Limb (tissue), 2 donors: Measurements from ENCODE around the gene SPINK4.
A peak's percentile ranks its signal among the peaks of the same experiment; 100 is the strongest.

Source experiments
- DNase-seq, 2 donors: peaks; one replicate each; pipeline ENCODE4 v3.0.0-alpha.2; 2016; ENCODE audit errors: extremely low spot score in 2 of 2

The SPINK4 gene, protein sequence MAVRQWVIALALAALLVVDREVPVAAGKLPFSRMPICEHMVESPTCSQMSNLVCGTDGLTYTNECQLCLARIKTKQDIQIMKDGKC

DNA sequence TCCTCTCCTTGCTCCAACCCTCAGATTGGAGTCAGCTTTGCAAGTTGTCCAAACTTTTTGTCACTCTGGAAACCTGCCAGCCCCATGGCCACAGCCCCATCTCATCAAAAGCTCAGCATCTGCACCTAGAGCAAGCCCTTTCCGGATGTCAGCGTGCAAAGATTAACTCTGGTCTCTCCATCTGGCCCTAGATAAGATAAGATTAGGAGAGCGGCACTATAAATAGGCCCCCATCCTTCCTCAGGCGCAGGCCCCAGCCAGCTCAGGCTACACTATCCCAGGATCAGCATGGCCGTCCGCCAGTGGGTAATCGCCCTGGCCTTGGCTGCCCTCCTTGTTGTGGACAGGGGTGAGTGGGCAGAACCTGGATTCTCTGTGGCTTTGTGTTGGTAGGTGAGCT is at the start of gene SPINK4:
SPINK4 (plus strand) TSS at position 247 of the 400 bp plus-strand sequence; CDS start at position 289, 42 bp downstream.
- DNase-seq = no peak

DNA sequence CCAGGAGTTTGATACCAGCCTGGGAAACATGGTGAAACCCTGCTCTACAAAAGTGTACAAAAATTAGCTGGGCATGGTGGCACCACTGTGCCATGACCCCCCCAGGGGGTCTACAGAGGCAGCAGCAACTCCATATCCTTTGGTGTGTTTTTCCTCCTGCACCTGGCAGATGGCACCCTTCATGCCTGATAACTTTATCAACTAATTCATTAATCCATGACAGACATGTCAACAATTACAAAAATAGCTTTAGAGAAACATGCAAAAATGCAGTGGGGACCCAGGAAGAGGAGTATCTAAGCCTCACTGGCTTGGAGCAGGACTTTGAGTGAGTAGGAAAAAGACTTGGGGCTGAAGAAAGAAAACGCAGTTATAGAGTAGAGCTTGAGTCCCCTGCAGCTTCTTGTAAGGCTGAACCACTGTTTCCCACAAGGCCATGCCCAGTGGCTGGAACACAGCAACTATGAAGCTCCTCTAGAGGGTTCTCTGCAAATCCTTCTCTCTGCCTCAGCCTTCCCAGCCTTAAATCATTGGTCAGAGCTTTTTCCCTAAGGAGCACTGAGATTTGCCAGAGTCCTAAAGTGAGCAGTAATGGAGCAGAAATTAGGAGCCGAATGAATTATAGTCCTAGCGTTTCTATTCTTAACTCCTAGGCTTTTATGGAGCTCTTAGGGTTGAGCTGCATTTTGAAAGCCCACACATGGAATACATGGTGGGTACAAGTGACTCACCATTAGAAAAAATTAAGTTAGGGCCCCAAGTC is 47.3 kb upstream of the SPINK4 start:
- DNase-seq = no peak

DNA sequence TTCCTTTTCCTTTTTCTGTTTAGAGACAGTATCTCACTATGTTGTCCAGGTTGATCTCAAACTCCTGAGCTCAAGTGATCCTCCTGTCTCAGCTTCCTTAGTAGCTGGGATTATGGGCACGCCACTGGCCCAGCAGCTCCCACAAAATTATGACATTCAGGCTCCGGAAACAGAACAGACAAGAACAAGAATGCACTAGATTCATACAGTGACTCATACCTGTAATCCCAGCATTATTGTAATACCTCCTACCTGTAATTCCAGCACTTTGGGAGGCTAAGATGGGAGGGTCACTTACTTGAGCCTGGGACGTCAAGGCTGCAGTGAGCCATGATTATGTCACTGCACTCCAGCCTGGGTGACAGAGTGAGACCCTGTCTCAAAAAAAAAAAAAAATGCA is 46.1 kb upstream of the SPINK4 start:
- no peak for DNase-seq

DNA sequence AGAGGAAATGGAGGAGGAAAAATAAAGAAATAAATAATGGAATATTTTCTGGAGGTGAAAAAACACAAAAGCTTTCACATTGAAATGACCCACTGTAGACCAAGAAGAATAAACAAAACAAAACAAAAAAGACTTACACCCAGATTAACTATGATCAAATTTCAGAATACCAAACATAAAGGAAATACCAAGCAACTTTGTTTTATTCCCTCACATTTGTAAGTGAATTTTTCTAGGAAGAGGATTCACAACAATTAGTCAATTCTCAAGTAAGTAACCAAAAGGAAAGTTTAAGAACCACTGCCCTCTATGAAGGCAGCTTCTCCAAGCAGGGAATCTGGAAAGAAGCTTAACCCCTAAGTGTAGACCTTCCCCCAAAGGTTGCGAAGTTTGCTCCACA is 43.2 kb upstream of the SPINK4 start:
- DNase-seq = no peak

DNA sequence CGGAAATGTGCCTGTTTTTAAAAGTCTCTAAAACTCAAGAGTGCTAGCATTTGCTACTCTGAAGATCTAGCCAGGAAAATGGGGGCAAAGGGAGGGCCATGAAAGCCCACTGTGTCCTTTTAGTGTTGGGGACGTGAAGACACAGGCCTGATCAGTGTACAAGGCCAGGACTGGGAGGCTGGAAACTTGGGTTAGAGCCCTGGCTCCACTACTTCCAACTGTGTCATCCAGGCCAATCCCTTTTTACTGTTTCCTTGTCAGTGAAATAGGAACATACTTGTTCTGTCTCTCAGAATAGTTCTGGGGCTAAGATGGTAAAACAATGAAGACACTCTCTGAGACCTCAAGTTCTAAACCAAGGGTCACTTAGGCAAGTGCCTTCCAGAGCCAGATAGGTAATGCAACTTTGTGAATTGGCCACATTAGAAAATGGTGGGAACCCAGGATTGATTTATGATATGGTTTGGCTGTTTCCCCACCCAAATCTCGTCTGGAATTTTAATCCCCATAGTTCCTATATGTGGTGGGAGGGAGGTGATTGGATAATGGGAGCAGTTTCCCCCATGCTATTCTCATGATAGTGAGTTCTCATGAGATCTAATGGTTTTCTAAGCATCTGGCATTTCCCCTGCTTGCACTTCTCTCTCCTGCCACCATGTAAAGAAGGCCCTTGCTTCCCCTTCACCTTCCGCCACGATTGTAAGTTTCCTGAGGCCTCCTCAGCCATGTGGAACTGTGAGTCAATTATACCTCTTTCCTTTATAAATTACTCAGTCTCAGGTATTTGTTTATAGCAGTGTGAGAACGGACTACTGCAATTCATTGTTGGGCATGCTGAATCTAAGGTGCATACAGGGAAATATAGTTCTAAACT is 42.5 kb upstream of the SPINK4 start:
- DNase-seq = peak in 1 of 2 donors; percentile 30

DNA sequence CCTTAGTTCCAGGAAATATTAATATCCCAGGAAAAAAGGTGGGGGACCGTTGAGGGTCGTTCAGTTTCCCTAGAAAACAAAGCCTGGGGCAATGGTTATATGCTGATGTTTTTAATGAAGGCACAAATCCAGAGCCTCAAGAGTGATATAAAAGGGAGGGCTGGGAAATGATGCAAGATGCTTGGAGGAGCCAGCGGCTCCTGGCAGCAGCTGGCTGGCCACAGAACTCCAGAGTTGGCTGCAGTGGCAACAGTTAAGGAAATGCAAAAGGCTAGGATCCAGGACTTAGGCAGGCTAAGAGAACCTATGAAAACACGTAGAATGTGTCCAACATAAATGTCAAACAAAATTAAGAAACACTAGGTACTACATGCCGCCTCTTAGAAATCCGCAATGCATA is 41.8 kb upstream of the SPINK4 start:
- DNase-seq = no peak

DNA sequence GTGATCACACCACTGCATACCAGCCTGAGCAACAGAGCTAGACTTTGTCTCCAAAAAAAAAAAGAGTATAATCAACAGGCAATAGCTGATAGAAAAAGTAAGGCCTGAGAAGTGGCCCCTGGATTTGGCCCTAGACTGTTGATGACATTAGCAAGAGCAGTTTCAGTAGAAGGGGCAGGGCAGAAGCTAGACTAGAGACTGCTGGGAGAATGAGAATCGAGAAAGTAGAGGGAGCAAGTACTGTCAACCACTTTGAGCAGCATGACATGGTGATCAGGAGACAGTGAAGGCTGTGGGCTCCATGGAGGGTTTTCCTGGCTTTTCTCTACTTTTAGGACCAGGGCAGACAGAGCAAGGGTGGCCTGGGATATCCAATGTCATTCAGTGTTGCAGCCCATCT is 37.9 kb upstream of the SPINK4 start:
- DNase-seq = no peak

DNA sequence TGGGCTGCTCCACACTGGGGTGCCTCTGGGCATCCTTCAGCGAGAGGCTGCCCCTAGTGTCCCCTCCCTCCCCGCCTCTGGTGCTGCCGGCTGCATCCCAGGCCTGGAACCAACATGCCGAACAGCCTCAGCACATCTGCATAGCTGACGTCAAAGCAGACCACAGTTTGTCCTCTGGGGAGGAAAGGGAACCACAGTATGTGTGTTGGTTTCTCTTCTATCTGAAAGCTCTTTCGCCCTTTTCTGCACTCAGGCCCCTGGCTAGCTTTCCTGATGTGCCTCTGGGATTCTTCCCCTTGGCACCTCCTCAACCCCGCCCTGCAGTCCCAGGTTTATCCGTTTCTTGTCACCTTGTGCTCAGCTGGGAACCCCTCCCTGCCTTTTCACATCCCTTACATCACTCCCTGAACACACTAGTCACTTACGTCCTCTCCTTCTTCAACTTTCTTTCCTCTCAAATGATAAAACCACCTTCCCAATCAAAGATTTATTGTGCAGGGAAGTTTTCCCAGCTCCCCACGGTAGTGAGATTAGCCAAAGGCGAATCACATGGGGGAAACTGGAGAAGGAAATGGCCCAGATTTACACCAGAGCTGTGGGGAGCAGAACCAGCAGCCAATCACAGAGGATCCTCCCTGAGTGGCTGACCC is 37.3 kb upstream of the SPINK4 start:
- DNase-seq = peak in 1 of 2 donors; percentile 48

DNA sequence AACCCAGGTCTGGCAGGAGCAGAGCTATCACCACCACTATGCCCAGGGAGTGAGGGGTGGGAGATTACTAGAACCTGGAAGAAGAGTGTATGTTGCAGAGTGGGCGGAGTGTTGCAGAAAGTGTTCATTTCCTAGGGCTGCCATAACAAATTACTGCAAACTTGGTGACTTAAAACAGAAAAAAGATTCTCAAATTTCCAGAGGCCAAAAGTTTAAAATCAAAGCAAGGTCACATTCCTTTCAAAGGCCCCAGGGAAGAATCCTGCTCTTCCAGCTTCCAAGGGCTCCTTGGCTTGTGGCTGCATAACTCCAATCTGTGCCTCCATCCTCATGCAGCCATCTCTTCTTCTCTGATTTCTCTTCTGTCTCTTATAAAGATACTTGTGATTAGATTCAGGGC is 30.6 kb upstream of the SPINK4 start:
- DNase-seq = no peak

DNA sequence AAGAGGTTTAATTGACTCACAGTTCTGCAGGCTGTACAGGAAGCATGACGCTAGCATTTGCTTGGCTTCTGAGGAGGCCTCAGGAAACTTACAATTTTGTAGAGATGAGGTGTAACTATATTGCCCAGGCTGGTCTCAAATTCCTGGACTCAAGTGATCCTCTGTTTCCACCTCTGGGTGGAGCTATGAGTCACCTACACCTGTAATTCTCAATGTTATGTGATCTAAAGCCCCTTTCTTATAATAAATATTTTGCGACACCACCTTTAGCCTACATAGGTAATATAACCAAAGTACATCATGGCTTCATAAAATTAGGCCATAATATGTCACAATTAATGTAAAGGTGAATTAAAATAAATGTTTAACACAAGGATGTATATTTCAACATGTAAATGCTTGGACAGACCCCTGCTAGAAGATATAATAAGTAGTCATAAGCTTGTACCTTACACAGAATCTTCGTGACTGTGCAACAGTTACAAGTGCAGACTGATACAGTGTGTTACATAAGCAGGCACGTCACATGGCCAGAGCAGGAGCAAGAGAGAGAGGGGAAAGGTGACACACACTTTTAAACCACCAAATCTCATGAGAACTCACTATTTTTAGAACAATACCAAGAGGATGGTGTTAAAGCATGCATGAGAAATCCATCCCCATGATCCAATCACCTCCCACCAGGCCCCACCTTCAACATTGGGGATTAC is 29.8 kb upstream of the SPINK4 start:
- no peak for DNase-seq

DNA sequence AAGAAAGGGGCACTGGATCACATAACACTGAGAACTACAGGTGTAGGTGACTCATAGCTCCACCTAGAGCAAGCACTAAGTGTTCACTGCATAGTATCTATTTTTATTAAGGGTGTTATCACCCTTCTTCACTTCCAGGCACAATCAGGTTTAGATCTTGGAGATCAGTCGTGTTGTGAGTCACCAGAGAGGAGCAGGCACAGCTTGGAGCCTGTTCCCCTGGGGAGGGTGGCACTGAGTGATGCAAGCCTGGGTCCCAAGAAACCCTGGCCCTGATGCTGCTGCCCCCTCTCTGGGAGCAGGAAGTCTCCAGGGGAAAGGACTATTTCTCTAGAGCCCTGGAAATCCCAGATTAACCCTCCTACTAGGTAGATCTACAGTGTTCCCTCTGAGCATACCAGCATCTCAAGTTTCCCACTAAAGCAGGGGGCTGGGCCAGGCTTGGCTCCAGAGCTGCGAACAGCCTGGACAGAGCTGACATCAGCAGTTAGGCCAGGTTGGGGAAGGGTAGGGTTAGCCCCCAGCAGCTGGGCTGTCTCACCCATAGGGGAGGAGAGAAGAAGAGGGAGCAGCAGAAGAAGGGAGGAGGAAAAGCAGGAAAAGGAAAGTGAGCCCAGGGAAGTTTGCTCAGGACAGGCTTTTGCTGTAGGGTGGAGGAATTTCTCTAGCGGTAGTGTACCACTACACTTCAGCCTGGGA is 28.1 kb upstream of the SPINK4 start:
- DNase-seq = no peak

DNA sequence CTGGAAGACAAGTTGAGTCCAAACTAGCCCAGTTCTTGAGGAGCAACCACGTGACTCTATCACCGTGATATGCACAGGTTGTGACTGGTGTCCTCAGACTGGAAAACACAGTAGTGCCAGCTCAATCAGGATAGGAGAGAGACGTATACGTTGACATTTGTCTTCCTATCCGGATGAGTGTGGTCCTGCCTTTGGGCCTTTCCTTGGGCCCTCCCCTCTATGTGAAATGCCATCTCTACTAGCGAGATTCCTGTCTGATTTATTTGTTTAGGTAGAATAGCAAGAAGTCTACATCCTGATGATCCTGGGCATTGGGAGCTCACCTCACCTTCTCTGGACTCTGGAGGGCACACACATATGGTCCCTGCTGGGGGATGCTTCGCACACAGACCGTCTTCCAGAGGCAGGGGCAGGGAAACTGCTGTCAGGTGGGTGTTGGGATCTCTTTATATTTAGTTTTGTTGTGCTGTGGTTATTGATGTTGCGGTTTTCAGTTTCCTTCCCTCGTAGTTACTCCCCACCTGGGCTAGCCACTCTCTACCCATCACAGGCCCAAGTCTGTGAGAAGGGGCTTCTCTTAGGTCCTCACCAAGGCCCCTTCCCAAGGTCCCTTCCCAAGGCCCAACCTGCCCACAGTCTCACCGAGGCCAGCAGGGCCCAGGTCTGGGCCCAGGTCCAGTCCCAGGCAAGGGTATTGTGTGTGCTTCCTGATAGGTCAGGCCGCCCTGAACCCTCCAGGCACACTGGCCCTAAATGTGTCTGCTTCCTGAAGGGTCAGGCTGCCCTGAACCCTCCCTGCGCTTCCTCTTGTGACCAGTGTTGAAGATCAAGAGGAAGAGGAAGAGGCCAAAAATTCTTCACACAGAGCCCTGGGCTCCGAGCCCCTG is 19.0 kb upstream of the SPINK4 start:
- DNase-seq = no peak

DNA sequence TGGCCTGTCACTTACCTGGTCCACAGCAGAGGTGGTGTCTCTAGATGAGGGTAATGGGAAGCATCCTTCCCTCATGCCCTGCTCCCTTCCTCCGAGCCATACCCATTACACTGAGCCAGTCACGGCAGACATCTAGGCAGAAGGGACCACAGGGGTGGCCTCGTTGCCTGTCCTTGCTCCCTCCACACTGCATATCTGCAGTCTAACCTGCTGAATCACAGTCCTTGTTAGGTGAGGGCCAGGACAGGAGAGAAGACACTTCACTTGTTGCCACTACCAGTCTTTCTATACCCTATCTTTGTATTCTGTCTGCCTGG is 18.4 kb upstream of the SPINK4 start:
- no peak for DNase-seq

DNA sequence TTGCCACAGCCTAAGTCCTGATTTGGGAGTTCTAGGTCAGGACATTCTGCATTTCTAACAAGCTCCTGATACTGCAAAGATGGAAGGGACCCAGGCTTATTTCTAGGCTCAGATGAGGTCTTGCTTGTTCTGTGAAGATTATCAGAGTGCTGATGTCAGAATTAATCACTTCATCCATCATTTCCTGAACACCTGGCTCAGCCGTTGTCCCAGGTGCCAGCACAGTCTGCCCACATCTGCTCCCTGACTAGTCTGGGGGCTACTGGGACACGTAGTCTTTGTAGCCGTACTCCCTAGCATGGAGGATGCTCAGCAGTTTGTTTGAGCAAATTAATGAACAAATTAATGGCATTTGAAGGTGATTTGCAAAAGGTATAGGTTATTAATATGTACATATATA is 17.9 kb upstream of the SPINK4 start:
- DNase-seq = no peak

DNA sequence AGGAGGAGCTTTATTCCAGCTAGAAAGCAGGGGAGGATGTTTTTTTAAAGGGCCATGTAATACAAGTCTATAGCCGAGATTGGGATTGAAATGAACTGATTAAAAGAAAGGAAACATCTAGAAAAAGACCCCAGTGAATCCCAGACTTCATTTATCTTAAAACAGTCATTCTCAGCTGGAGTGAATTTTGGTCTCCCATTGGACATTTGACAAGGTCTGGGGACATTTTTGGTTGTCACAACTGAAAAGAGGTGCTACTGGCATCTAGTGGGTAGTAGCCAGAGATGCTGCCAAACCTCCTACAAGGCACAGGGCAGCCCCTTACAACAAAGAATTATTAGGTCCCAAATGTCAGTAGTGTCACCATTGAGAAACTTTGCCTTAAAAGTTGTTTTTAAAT is 16.3 kb upstream of the SPINK4 start:
- DNase-seq = no peak

DNA sequence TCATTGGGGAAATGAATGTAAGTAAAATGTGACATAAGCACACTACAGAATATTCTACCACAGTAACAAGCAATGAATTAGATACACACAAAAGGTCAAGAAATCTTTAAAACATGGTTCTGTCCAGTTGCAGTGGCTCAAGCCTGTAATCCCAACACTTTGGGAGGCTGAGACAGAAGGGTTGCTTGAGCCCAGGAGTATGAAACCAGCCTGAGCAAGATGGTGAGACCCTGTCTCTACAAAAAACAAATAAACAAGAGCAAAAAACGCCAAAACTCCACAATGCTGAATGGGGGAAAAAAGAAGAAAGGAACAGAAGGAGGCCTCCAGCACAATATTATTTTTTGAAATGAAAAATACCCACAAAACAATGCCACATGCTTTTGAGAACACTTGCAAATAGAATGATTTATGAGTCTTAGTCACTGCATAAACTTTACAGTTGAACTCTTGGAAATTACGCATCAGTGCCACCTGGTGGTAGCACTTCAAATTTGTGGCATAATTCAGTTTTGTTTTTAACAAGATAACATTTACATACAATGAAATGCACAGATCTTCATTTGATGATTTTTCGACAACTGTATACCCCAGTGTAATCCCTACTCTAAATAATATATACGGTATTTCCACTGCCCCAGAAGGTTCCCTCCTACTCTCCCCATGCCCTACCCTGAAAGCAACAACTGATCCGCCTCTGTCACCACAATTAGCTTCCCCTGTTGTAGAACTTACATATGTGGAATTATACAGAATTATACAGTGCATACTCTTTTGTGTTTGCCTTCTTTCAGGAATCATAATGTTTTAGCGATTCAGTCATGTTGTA is 14.4 kb upstream of the SPINK4 start:
- peak; percentile 73 to 86 for DNase-seq

DNA sequence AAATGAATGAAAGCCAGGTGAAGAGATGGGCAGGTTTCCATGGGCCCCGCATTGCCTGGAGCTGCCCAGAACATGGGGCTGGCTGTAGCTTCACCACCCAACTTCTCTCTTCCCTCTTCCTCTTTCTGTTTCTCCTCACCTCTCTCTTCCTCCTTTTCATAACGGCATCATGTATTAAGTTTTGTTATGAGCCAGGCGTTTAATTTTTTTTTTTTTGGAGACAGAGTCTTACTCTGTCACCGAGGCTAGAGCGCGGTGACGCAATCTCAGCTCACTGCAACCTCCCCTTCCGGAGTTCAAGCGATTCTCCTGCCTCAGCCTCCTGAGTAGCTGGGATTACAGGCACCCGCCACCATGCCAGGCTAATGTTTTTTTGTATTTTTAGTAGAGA is 13.0 kb upstream of the SPINK4 start:
- no peak for DNase-seq

DNA sequence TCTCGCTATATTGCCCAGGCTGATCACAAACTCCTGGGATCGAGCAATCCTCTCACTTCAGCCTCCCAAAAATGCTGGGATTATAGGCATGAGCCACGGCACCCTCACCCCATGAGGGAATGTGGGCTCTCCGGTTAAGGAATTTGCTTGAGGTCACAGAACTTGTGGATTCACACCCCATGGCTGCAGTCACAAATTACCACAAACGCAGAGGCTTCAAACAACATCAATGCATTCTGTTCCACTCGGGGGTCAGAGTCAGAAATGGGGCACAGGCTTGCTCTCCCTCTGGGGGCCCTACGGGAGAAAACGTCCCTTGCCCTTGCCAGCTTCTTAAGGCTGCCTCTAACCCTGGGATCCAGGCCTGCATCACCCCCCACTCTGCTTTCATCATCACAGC is 12.2 kb upstream of the SPINK4 start:
- DNase-seq = no peak

DNA sequence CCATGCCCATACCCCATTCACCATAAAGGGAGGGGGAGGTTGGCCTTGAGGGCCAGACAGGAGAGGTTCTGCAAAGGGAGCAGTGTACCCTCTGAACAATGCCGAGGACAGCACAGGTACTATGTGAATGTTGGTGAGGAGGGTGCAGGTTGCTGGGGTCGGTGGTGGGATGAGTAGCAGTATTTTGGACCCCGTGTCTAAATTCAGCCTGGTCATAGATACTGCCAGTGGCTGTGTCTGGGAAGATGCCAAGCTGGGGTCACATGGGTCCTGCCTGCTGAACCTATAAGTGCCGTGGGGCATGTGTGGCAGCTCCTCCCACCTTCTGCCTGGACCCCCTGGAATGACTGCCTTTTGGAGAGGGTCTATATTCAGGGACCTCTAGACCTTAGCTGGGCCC is 11.4 kb upstream of the SPINK4 start:
- DNase-seq = no peak
